H9 (cell line): ENCODE measurements around the gene ATP4A. TPM values are rescaled to one million over a fixed set of nuclear protein-coding genes. Genes with fewer than 3 reads are reported as not detected.

Experiments used
- DNase-seq: peaks from one replicate; pipeline ENCODE4 v3.0.0-alpha.2; 2017
- H2AFZ ChIP-seq: one replicate; pipeline ENCODE4 v1.6.1; 2013; ENCODE audit warnings: mild to moderate bottlenecking, low read length, control low read depth, moderate library complexity
- H2AK5ac ChIP-seq: 2 replicates; pipeline ENCODE4 v1.6.1; 2013; ENCODE audit warnings: low read length, control low read depth, mixed read lengths; ENCODE audit not compliant: insufficient read length
- H2BK120ac ChIP-seq: one replicate; pipeline ENCODE4 v1.6.1; 2013; ENCODE audit warnings: low read depth, mild to moderate bottlenecking, low read length, control low read depth, inconsistent platforms; ENCODE audit not compliant: poor library complexity, severe bottlenecking
- H2BK12ac ChIP-seq: 2 replicates; pipeline ENCODE4 v1.6.1; 2013; ENCODE audit warnings: low read length, control low read depth, mixed read lengths, low read depth; ENCODE audit not compliant: insufficient read length
- H2BK15ac ChIP-seq: 2 replicates; pipeline ENCODE4 v1.6.1; 2013; ENCODE audit warnings: low read depth, low read length, control low read depth
- H2BK20ac ChIP-seq: one replicate; pipeline ENCODE4 v1.6.1; 2013; ENCODE audit warnings: low read depth, mild to moderate bottlenecking, low read length, control low read depth, inconsistent platforms; ENCODE audit not compliant: poor library complexity, severe bottlenecking
- H2BK5ac ChIP-seq: 2 replicates; pipeline ENCODE4 v1.6.1; 2013; ENCODE audit warnings: low read length, control low read depth, mixed read lengths; ENCODE audit not compliant: insufficient read length
- H3K14ac ChIP-seq: 2 replicates; pipeline ENCODE4 v1.6.1; 2013; ENCODE audit warnings: low read length, control low read depth; ENCODE audit not compliant: insufficient read depth
- H3K18ac ChIP-seq: 2 replicates; pipeline ENCODE4 v1.6.1; 2013; ENCODE audit warnings: low read depth, mild to moderate bottlenecking, mixed read lengths, low read length, control low read depth; ENCODE audit not compliant: insufficient read length
- H3K23ac ChIP-seq: 2 replicates; pipeline ENCODE4 v1.6.1; 2013; ENCODE audit warnings: low read length, control low read depth, mixed read lengths, low read depth; ENCODE audit not compliant: insufficient read length
- H3K23me2 ChIP-seq: 2 replicates; pipeline ENCODE4 v1.6.1; 2013; ENCODE audit warnings: low read depth, mild to moderate bottlenecking, mixed read lengths, low read length, control low read depth; ENCODE audit not compliant: insufficient read length, poor library complexity, severe bottlenecking
- H3K27ac ChIP-seq: 2 replicates; pipeline ENCODE4 v1.5.1; 2013; ENCODE audit warnings: low read length, control low read depth, mixed read lengths, low read depth; ENCODE audit not compliant: insufficient read length
- H3K27me3 ChIP-seq: 2 replicates; pipeline ENCODE4 v1.6.1; 2013; ENCODE audit warnings: low read length, control low read depth, inconsistent platforms; ENCODE audit not compliant: insufficient read depth
- H3K4ac ChIP-seq: 2 replicates; pipeline ENCODE4 v1.6.1; 2013; ENCODE audit warnings: low read depth, mild to moderate bottlenecking, control low read depth, inconsistent platforms, low read length, moderate library complexity
- H3K4me1 ChIP-seq: 2 replicates; pipeline ENCODE4 v1.6.1; 2013; ENCODE audit warnings: low read length, control low read depth, inconsistent platforms; ENCODE audit not compliant: insufficient read depth
- H3K4me2 ChIP-seq: 2 replicates; pipeline ENCODE4 v1.6.1; 2013; ENCODE audit warnings: low read length, control low read depth, mixed read lengths; ENCODE audit not compliant: insufficient read length, insufficient read depth
- H3K56ac ChIP-seq: 2 replicates; pipeline ENCODE4 v1.6.1; 2013; ENCODE audit warnings: low read depth, mild to moderate bottlenecking, mixed read lengths, low read length, control low read depth; ENCODE audit not compliant: insufficient read length
- H3K79me1 ChIP-seq: 2 replicates; pipeline ENCODE4 v1.6.1; 2013; ENCODE audit warnings: low read depth, mild to moderate bottlenecking, moderate library complexity, low read length, control low read depth, inconsistent platforms; ENCODE audit not compliant: insufficient read depth, poor library complexity, severe bottlenecking
- H3K79me2 ChIP-seq: 2 replicates; pipeline ENCODE4 v1.6.1; 2013; ENCODE audit warnings: low read length, control low read depth, inconsistent platforms; ENCODE audit not compliant: insufficient read depth
- H3K9ac ChIP-seq: 2 replicates; pipeline ENCODE4 v1.6.1; 2013; ENCODE audit warnings: low read length, control low read depth, mixed read lengths; ENCODE audit not compliant: insufficient read length; ENCODE audit errors: extremely low read depth
- H3K9me3 ChIP-seq: one replicate; pipeline ENCODE4 v1.6.1; 2013; ENCODE audit warnings: low read depth, low read length, inconsistent platforms; ENCODE audit not compliant: control insufficient read depth
- H3T11ph ChIP-seq: one replicate; pipeline ENCODE4 v1.6.1; 2013; ENCODE audit warnings: mild to moderate bottlenecking, low read length, control low read depth, inconsistent platforms
- H4K20me1 ChIP-seq: one replicate; pipeline ENCODE4 v1.6.1; 2013; ENCODE audit not compliant: control insufficient read depth, insufficient read length, insufficient read depth
- H4K5ac ChIP-seq: 2 replicates; pipeline ENCODE4 v1.6.1; 2013; ENCODE audit warnings: low read depth, mild to moderate bottlenecking, mixed read lengths, low read length, control low read depth; ENCODE audit not compliant: insufficient read length
- H4K8ac ChIP-seq: replicated peaks from 2 replicates; pipeline ENCODE4 v1.6.1; 2013; ENCODE audit warnings: low read length, control low read depth, mixed read lengths, low read depth; ENCODE audit not compliant: insufficient read length
- H4K91ac ChIP-seq: 2 replicates; pipeline ENCODE4 v1.6.1; 2013; ENCODE audit warnings: low read depth, mild to moderate bottlenecking, moderate library complexity, mixed read lengths, low read length, control low read depth; ENCODE audit not compliant: insufficient read length
- H3K27ac Mint-ChIP-seq, 3 experiments: 2 replicates in 2 of 3; 3 replicates in 1 of 3; pipeline ENCODE4 v1.8.0; 2020 to 2021; ENCODE audit warnings: mixed read lengths in 3 of 3, mild to moderate bottlenecking in 1 of 3, moderate library complexity in 1 of 3
- H3K27me3 Mint-ChIP-seq: 2 replicates; pipeline ENCODE4 v1.8.0; 2021; ENCODE audit warnings: low read depth, mild to moderate bottlenecking, moderate library complexity, mixed read lengths
- H3K36me3 Mint-ChIP-seq, 3 experiments: 2 replicates in 2 of 3; 3 replicates in 1 of 3; pipeline ENCODE4 v1.8.0; 2020 to 2021; ENCODE audit warnings: low read depth in 3 of 3, mixed read lengths in 3 of 3; ENCODE audit not compliant: insufficient read depth in 1 of 3
- H3K4me1 Mint-ChIP-seq, 2 experiments: 2 replicates each; pipeline ENCODE4 v1.8.0; 2020; ENCODE audit warnings: mixed read lengths in 2 of 2
- H3K4me3 Mint-ChIP-seq, 2 experiments: 2 replicates in 1 of 2; 3 replicates in 1 of 2; pipeline ENCODE4 v1.8.0; 2020 to 2021; ENCODE audit warnings: mild to moderate bottlenecking in 2 of 2, mixed read lengths in 2 of 2, moderate library complexity in 1 of 2
- H3K9me3 Mint-ChIP-seq, 2 experiments: 2 replicates in 1 of 2; 3 replicates in 1 of 2; pipeline ENCODE4 v1.8.0; 2020; ENCODE audit warnings: mild to moderate bottlenecking in 2 of 2, mixed read lengths in 2 of 2, moderate library complexity in 1 of 2
- WGBS: extraction: QIAGEN DNeasy Blood & Tissue Kit; methylation state at CpG from one replicate; pipeline ENCODE4 v1.1.7; 2013; ENCODE audit warnings: missing lambda C conversion rate, low lambda C conversion rate, mixed read lengths; ENCODE audit not compliant: insufficient read length; ENCODE audit errors: extremely low coverage; 5-methylcytosine and 5-hydroxymethylcytosine counted together
- total RNA-seq: library from RNA; stranded (reverse); gene quantifications from 2 replicates; pipeline ENCODE4 v1.2.1, GENCODE V29; 2021
- TF ChIP-seq, protein P1 (sequence below): fragments of 200-600 bp; sonication (generic); conservative IDR thresholded peaks from 3 replicates; pipeline ENCODE4 v1.8.0; 2021; ENCODE audit warnings: antibody characterized with exemption, mild to moderate bottlenecking

Gene ATP4A
- total RNA-seq, 1 experiment from 2014 or later = 0.24 TPM

DNA sequence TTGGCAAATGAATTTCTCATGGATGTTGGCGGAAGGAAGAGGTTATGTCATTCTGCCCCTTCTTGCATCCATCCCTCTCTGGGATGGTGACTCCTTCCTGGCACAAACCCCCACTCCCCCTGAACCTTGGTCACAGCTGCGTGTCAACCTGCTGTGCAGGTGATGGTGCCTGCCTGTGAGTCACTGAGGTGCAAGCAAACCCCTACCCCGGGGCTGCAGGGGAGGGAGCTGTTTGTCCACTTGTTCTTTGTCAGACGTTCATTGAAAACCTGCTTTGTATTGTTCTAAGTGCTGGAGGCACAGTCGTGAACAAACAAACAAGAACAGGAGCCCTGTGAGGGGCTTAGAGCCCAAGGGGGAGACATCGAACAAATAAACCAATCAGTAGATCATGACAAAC, 32.2 kb downstream of the ATP4A start:
- Histone ChIP-seq H2AFZ (no peak overlapping the region), H3K79me2 (no peaks in the 10 kb centered on the region), H2BK5ac (no peak overlapping the region), H2AK5ac (no peak overlapping the region), H4K5ac (no peak overlapping the region), H3K9me3 (no peaks in the 10 kb centered on the region), H3K4ac (no peak overlapping the region), H2BK15ac (no peak overlapping the region), H3K23ac (no peak overlapping the region), H4K91ac (no peak overlapping the region), H3K4me2 (no peak overlapping the region), H3K23me2 (no peaks in the 10 kb centered on the region), H3K4me1 (no peaks in the 10 kb centered on the region), H3K79me1 (no peaks in the 10 kb centered on the region), H3K14ac (no peak overlapping the region; the same call in 1 of the 2 replicates), H3K27ac (no peak overlapping the region), H3K9ac (no peak overlapping the region), H2BK12ac (no peak overlapping the region), H3K18ac (no peak overlapping the region), H2BK20ac (no peak overlapping the region), H3K56ac (no peak overlapping the region), H4K8ac (no peak overlapping the region), H3T11ph (no peak overlapping the region), H3K27me3 (no peaks in the 10 kb centered on the region), H4K20me1 (no peaks in the 10 kb centered on the region), H2BK120ac (no peak overlapping the region)
- Mint-ChIP-seq H3K36me3 (no peaks in the 10 kb centered on the region; a peak in 2 of 7 replicates), H3K9me3 (no peaks in the 10 kb centered on the region), H3K4me1 (peaks cover 19 to 24% of the 10 kb centered on the region in 2 experiments), H3K4me3 (no peak overlapping the region), H3K27ac (no peak overlapping the region; a peak in 1 of 7 replicates), H3K27me3 (peaks cover 64% of the 10 kb centered on the region)
- WGBS = no CpG with 5 or more reads among the region's 6 CpGs
- DNase-seq = no peak
- TF ChIP-seq, protein P1, sequence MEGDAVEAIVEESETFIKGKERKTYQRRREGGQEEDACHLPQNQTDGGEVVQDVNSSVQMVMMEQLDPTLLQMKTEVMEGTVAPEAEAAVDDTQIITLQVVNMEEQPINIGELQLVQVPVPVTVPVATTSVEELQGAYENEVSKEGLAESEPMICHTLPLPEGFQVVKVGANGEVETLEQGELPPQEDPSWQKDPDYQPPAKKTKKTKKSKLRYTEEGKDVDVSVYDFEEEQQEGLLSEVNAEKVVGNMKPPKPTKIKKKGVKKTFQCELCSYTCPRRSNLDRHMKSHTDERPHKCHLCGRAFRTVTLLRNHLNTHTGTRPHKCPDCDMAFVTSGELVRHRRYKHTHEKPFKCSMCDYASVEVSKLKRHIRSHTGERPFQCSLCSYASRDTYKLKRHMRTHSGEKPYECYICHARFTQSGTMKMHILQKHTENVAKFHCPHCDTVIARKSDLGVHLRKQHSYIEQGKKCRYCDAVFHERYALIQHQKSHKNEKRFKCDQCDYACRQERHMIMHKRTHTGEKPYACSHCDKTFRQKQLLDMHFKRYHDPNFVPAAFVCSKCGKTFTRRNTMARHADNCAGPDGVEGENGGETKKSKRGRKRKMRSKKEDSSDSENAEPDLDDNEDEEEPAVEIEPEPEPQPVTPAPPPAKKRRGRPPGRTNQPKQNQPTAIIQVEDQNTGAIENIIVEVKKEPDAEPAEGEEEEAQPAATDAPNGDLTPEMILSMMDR = no peak
